GM12872 (cell line): ENCODE data around the gene RAI14.

ENCODE experiments used
- CTCF ChIP-seq: IDR thresholded peaks from 3 replicates; pipeline ENCODE4 v1.5.1; 2011; ENCODE audit warnings: low read depth, mild to moderate bottlenecking, low read length, moderate library complexity; ENCODE audit not compliant: insufficient read depth

The RAI14 gene

GRCh38 chr5:34841816-34842215 lies 185.7 kb downstream of the RAI14 start:
- no peak for TF ChIP-seq CTCF

- no peak for TF ChIP-seq CTCF
These were observed 186.4 kb downstream of the RAI14 start for GRCh38 chr5:34842554-34842953.

GRCh38 chr5:34843497-34843896 lies 187.4 kb downstream of the RAI14 start:
- no peak for TF ChIP-seq CTCF

- no peak for TF ChIP-seq CTCF
These were observed 188.0 kb downstream of the RAI14 start for GRCh38 chr5:34844106-34844505.

GRCh38 chr5:34844999-34845398 lies 188.9 kb downstream of the RAI14 start:
- TF ChIP-seq CTCF, result no peak

GRCh38 chr5:34847056-34847455 lies 190.9 kb downstream of the RAI14 start:
- no peak for TF ChIP-seq CTCF

- TF ChIP-seq CTCF, result no peak
These were observed 191.4 kb downstream of the RAI14 start for GRCh38 chr5:34847552-34847951.

- no peak for TF ChIP-seq CTCF
These were observed 192.1 kb downstream of the RAI14 start for GRCh38 chr5:34848230-34848629.
